ENCODE results near the gene RAG1.

DNA sequence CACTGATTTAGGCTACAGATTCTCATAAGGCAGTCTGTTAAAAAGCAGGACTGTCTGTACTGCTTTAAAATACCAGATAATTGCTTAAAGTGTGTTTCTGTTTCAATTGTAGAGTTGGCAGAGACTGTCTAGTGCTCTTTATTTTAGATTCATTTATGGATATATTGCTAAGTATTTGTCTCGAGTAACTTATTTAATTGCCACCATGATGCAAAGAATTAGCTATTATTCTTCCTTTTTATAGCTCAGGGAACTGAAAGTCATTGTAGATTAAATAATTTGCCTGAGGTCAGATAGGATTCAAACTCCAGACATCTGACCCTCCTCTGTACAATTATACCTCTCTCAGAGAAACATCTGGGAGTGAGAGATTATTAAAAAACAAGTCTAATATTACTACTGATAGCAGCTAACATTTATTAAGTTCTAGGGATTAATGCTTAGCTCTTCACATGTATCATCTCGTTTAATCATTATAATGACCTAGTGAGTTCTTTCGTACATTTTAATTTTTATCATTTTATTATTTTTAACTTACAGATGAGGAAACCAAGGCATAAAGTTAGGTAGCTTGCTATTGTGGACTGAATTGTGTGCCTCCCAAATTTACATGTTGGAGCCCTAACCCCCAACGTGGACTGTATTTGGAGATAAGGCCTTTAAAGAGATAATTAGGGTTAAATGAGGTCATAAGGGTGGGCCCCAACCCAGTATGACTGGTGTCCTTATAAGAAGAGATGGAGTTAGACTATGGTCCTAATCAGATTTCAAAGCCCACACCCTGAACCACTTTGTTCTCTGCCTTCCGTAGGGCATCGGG, 49.9 kb downstream of the RAG1 start:
- TF ChIP-seq POLR2A (IDR thresholded peaks at IDR 0.05) = no peak
- no peak for TF ChIP-seq CTCF (IDR thresholded peaks at IDR 0.05)

Data from uterus (tissue), 2 donors.